GM13977 (cell line): ENCODE results near the gene TRAF6.

ENCODE experiments used
- DNase-seq: peaks from one replicate; pipeline ENCODE4 v3.0.0; 2012; ENCODE audit warnings: low spot score
- CTCF ChIP-seq: IDR thresholded peaks from 2 replicates; pipeline ENCODE4 v1.5.1; 2012; ENCODE audit warnings: mild to moderate bottlenecking, control low read depth; ENCODE audit not compliant: insufficient read depth; ENCODE audit errors: extremely low read depth, missing control alignments
- in situ Hi-C: fragments of 300-500 bp; cut with MboI; formaldehyde crosslinking; loops from one replicate; pipeline ENCODE4 v1.12.0; 2022; ENCODE audit warnings: low sequenced_read_pairs, low pct_unique_long_range_greater_than_20kb, mixed read lengths, inconsistent platforms; ENCODE audit not compliant: unreplicated experiment

Gene TRAF6

GRCh38 chr11:36451681-36452080 is 58.4 kb downstream of the TRAF6 start:
- in situ Hi-C loops = no loop called here
- no peak for TF ChIP-seq CTCF

GRCh38 chr11:36451045-36451444 is 59.0 kb downstream of the TRAF6 start:
- in situ Hi-C loops = no loop called here
- DNase-seq = no peak
- TF ChIP-seq CTCF = no peak

More at GRCh38 chr11:36451681-36452080, 58.4 kb downstream of the TRAF6 start:
- no peak for DNase-seq

DNA sequence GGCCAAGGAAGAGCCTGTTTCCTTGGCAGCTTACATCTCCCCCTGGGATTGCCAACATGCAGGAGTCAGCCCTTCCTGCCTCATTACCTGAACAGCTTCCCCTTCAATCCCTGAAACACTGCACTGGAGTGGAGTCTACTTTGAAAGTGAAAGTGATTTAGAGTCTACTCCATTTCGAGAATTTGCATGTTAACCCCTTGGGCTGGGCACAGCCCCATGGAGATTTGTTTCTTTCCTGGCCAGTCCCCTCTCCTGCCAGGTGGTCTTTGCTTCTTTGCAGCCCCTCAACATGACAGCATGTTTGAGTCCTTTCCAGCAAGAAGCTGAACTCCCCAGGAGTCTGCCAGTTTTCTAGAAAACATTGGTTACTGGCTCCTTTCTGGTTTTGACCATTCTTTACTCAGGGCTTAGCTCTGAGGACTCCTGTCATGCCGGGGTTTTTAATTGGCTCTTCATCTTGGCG is 59.9 kb downstream of the TRAF6 start:
- DNase-seq = no peak
- in situ Hi-C loops = no loop called here
- no peak for TF ChIP-seq CTCF

DNA sequence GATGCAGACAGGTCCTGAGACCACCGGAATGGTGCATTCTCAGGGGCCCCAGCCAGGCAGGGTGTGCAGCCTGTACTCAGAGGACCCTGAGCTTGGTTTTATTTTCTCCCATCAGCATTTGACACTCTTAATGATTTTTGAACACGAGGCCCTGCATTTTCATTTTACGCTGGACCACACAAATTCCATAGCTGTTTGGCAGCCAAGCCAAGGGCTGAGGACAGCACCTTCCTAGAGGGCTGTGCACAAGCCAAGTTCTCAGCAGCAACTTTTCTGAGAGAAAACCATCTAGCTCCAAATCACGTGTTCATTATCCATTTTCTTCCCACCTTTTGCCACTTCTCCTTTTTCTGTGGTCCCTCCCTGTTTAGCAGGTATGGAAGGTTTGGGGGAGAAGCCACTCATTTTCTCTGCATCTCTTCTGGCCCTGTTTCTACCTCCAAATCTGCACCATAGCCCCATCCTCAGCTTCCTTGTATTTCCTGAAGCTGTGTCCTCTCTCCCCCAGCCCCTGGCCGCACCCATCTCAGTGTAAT is 60.4 kb downstream of the TRAF6 start:
- in situ Hi-C loops = no loop called here
- DNase-seq = no peak
- TF ChIP-seq CTCF = no peak

GRCh38 chr11:36447947-36448346 is 62.1 kb downstream of the TRAF6 start:
- no peak for TF ChIP-seq CTCF
- in situ Hi-C loops = no loop called here
- no peak for DNase-seq

DNA sequence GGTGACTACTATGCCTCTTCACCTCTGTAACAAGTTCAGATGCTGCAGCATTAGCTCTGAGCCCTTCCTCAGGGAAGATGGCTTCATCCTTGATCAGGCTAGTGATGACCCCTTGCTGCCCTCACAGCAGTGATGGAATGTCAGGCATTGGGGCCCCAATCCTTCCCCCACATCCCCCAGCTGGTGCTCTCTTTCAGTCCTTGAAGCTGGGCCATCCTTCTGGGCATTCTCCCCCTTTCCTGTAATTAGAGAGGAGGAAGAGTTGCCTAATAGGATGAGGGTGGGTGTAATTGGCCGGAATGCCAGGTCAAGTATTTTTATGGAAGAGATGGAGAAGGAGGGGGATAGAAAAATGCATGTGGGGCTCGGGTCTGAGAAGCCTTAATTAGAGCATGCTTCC is 62.6 kb downstream of the TRAF6 start:
- in situ Hi-C loops = no loop called here
- DNase-seq = no peak
- TF ChIP-seq CTCF = no peak

DNA sequence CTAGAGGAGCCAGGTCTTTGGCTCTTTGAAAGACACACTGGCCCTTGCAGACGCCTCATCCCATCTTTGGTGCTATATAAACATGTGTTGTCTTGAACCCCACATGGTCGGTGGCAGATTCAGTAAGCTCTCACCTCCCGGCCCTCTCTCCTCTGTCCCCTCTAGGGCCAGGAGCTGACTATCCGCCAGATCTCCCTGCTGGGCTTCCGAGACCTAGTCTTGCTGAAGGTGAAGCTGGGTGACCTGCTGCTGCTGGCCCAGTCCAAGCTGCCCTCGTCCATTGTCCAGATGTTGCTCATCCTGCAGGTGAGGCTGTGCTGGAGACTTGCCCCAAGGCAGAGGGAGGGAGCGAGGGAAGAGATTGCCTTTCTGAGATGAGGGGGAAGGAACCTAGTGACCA is 63.9 kb downstream of the TRAF6 start:
- TF ChIP-seq CTCF = no peak
- in situ Hi-C loops = no loop called here
- DNase-seq = no peak
